ENCODE results near the gene EZH1.
A peak's percentile ranks its signal among the peaks of the same experiment; 100 is the strongest.
"Not testable (repeated sequence)": the region's sequence is repeated elsewhere in the genome, so short reads cannot be mapped to it uniquely, and the experiment has no call there.

EZH1 gene

GRCh38 chr17:42669977-42670788, 74.7 kb downstream of the EZH1 start:
- TF ChIP-seq EZH2 (IDR thresholded peaks at IDR 0.05; ENCODE audit: borderline replicate concordance, low read length) = no peak
- TF ChIP-seq, protein P1, sequence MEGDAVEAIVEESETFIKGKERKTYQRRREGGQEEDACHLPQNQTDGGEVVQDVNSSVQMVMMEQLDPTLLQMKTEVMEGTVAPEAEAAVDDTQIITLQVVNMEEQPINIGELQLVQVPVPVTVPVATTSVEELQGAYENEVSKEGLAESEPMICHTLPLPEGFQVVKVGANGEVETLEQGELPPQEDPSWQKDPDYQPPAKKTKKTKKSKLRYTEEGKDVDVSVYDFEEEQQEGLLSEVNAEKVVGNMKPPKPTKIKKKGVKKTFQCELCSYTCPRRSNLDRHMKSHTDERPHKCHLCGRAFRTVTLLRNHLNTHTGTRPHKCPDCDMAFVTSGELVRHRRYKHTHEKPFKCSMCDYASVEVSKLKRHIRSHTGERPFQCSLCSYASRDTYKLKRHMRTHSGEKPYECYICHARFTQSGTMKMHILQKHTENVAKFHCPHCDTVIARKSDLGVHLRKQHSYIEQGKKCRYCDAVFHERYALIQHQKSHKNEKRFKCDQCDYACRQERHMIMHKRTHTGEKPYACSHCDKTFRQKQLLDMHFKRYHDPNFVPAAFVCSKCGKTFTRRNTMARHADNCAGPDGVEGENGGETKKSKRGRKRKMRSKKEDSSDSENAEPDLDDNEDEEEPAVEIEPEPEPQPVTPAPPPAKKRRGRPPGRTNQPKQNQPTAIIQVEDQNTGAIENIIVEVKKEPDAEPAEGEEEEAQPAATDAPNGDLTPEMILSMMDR (IDR thresholded peaks at IDR 0.05; ENCODE audit: low read length) = peak; percentile 16; the same call in 1 of the 2 replicates
- no peaks in the 10 kb centered on the region for H4K20me1 ChIP-seq (ENCODE audit: insufficient read depth, low read length)
- H2AFZ ChIP-seq (ENCODE audit: low read length) = no peak overlapping the region
- no peaks in the 10 kb centered on the region for H3K9me3 ChIP-seq (ENCODE audit: low read length)
- peaks cover 17% of the 10 kb centered on the region; the same call in 1 of the 2 replicates for H3K36me3 ChIP-seq (ENCODE audit: insufficient read depth, low read length)
- H3K79me2 ChIP-seq (ENCODE audit: insufficient read depth, low read length) = no peaks in the 10 kb centered on the region
- peak overlapping the region; percentile 62 for H3K4me3 ChIP-seq (ENCODE audit: low read depth, low read length, poor library complexity, severe bottlenecking)
- H3K4me1 ChIP-seq (ENCODE audit: insufficient read depth, low read length, severe bottlenecking) = peaks cover 20% of the 10 kb centered on the region
- H3K27ac ChIP-seq (ENCODE audit: low read depth, low read length, poor library complexity, severe bottlenecking) = no peak overlapping the region
- peaks cover 9% of the 10 kb centered on the region; the same call in 1 of the 2 replicates for H3K27me3 ChIP-seq (ENCODE audit: insufficient read depth, low read length)
- H3F3A ChIP-seq (ENCODE audit: insufficient read depth, low read length) = no peaks in the 10 kb centered on the region
- peak overlapping the region; percentile 90 for H3K4me2 ChIP-seq (ENCODE audit: low read length)
- H3K9ac ChIP-seq (ENCODE audit: low read length) = peak overlapping the region; percentile 40; the same call in 1 of the 2 replicates
- H3K9me2 ChIP-seq (ENCODE audit: low read depth, low read length) = no peaks in the 10 kb centered on the region

GRCh38 chr17:42669705-42669976, 75.2 kb downstream of the EZH1 start:
- Histone ChIP-seq H3K79me2 (ENCODE audit: insufficient read depth, low read length) (no peaks in the 10 kb centered on the region), H3K4me2 (ENCODE audit: low read length) (no peak overlapping the region), H3K9me3 (ENCODE audit: low read length) (no peaks in the 10 kb centered on the region), H3F3A (ENCODE audit: insufficient read depth, low read length) (no peaks in the 10 kb centered on the region), H3K9me2 (ENCODE audit: low read depth, low read length) (no peaks in the 10 kb centered on the region), H3K27me3 (ENCODE audit: insufficient read depth, low read length) (peaks cover 9% of the 10 kb centered on the region; the same call in 1 of the 2 replicates), H3K9ac (ENCODE audit: low read length) (no peak overlapping the region), H2AFZ (ENCODE audit: low read length) (no peak overlapping the region), H3K4me3 (ENCODE audit: low read depth, low read length, poor library complexity, severe bottlenecking) (peak overlapping the region; percentile 34), H3K27ac (ENCODE audit: low read depth, low read length, poor library complexity, severe bottlenecking) (no peak overlapping the region), H3K4me1 (ENCODE audit: insufficient read depth, low read length, severe bottlenecking) (peaks cover 20% of the 10 kb centered on the region), H4K20me1 (ENCODE audit: insufficient read depth, low read length) (no peaks in the 10 kb centered on the region), H3K36me3 (ENCODE audit: insufficient read depth, low read length) (peaks cover 17% of the 10 kb centered on the region; the same call in 1 of the 2 replicates)
- TF ChIP-seq, protein P1 (IDR thresholded peaks at IDR 0.05; ENCODE audit: low read length) = no peak
- TF ChIP-seq EZH2 (IDR thresholded peaks at IDR 0.05; ENCODE audit: borderline replicate concordance, low read length) = no peak

GRCh38 chr17:42667088-42667951, 77.5 kb downstream of the EZH1 start:
- H3K27me3 ChIP-seq (ENCODE audit: insufficient read depth, low read length) = peaks cover 6% of the 10 kb centered on the region; the same call in 1 of the 2 replicates
- H4K20me1 ChIP-seq (ENCODE audit: insufficient read depth, low read length) = no peaks in the 10 kb centered on the region
- H3K27ac ChIP-seq (ENCODE audit: low read depth, low read length, poor library complexity, severe bottlenecking) = no peak overlapping the region
- H2AFZ ChIP-seq (ENCODE audit: low read length) = no peak overlapping the region
- H3K9me3 ChIP-seq (ENCODE audit: low read length) = no peaks in the 10 kb centered on the region
- H3K9ac ChIP-seq (ENCODE audit: low read length) = no peak overlapping the region
- no peaks in the 10 kb centered on the region for H3K9me2 ChIP-seq (ENCODE audit: low read depth, low read length)
- H3F3A ChIP-seq (ENCODE audit: insufficient read depth, low read length) = no peaks in the 10 kb centered on the region
- TF ChIP-seq, protein P1 (IDR thresholded peaks at IDR 0.05; ENCODE audit: low read length) = no peak
- TF ChIP-seq EZH2 (IDR thresholded peaks at IDR 0.05; ENCODE audit: borderline replicate concordance, low read length) = no peak
- H3K36me3 ChIP-seq (ENCODE audit: insufficient read depth, low read length) = peaks cover 17% of the 10 kb centered on the region; the same call in 1 of the 2 replicates
- H3K4me1 ChIP-seq (ENCODE audit: insufficient read depth, low read length, severe bottlenecking) = peaks cover 11% of the 10 kb centered on the region
- H3K4me3 ChIP-seq (ENCODE audit: low read depth, low read length, poor library complexity, severe bottlenecking) = no peak overlapping the region
- H3K79me2 ChIP-seq (ENCODE audit: insufficient read depth, low read length) = no peaks in the 10 kb centered on the region
- H3K4me2 ChIP-seq (ENCODE audit: low read length) = no peak overlapping the region

GRCh38 chr17:42666126-42666525, 78.7 kb downstream of the EZH1 start:
- Histone ChIP-seq H3K36me3 (ENCODE audit: insufficient read depth, low read length) (peaks cover 17% of the 10 kb centered on the region; the same call in 1 of the 2 replicates), H3K4me1 (ENCODE audit: insufficient read depth, low read length, severe bottlenecking) (peaks cover 11% of the 10 kb centered on the region)
- H3K9ac ChIP-seq (ENCODE audit: low read length); H3K9me3 ChIP-seq (ENCODE audit: low read length); H3K79me2 ChIP-seq (ENCODE audit: insufficient read depth, low read length); H3K27ac ChIP-seq (ENCODE audit: low read depth, low read length, poor library complexity, severe bottlenecking); H3F3A ChIP-seq (ENCODE audit: insufficient read depth, low read length); H3K4me2 ChIP-seq (ENCODE audit: low read length); H3K4me3 ChIP-seq (ENCODE audit: low read depth, low read length, poor library complexity, severe bottlenecking); H3K9me2 ChIP-seq (ENCODE audit: low read depth, low read length); H4K20me1 ChIP-seq (ENCODE audit: insufficient read depth, low read length); H3K27me3 ChIP-seq (ENCODE audit: insufficient read depth, low read length); H2AFZ ChIP-seq (ENCODE audit: low read length): not testable (repeated sequence)

Measured in OCI-LY1 (cell line).